GM12878 (cell line): ENCODE data around the gene DPEP1. TPM values are rescaled to one million over a fixed set of nuclear protein-coding genes. Genes with fewer than 3 reads are reported as not detected.

Experiments
- ATAC-seq: fragments of 200-7000 bp; cut with Tn5 transposase; 3 replicates; pipeline ENCODE4 v1.9.1; 2020; ENCODE audit warnings: mild to moderate bottlenecking, moderate library complexity
- BruUV-seq: library from RNA; stranded (reverse); fragments of 400-500 nt; replicated peaks from 2 replicates; lab custom pipeline; 2021; lab: Mats Ljungman, UMichigan
- CTCF ChIA-PET: fragments of 300-600 bp; sonication (Branson Sonifier 250); formaldehyde crosslinking; extraction: SDS; loops from one replicate; lab custom pipeline; 2021; ENCODE audit warnings: inconsistent platforms; lab: Yijun Ruan, JAX
- POLR2A ChIA-PET: fragments of 350-600 bp; formaldehyde crosslinking; extraction: SDS; loops from one replicate; lab custom pipeline; 2021; ENCODE audit warnings: inconsistent platforms; lab: Charles Lee
- RAD21 ChIA-PET: fragments of 300-600 bp; sonication (Branson Sonifier 250); formaldehyde crosslinking; loops from one replicate; lab custom pipeline; 2023; ENCODE audit warnings: antibody characterized with exemption; ENCODE audit not compliant: unreplicated experiment; lab: Charles Lee
- SMC1A ChIA-PET: fragments of 300-600 bp; sonication (Branson Sonifier 250); formaldehyde crosslinking; loops from one replicate; lab custom pipeline; 2023; ENCODE audit not compliant: unreplicated experiment, uncharacterized antibody; lab: Charles Lee
- DNase-seq: peaks from one replicate; pipeline ENCODE4 v3.0.0-alpha.2; 2011; ENCODE audit warnings: low read depth, low spot score
- FAIRE-seq: peaks from 3 replicates; lab custom pipeline; 2011; peaks lifted over from hg19 to GRCh38; lab: Jason Lieb, UNC
- H2AFZ ChIP-seq: 2 replicates; pipeline ENCODE4 v1.6.0; 2011; ENCODE audit warnings: low read depth, low read length, control low read depth; ENCODE audit not compliant: control insufficient read depth
- H3K27ac ChIP-seq: 2 replicates; pipeline ENCODE4 v1.5.1; 2011; ENCODE audit warnings: control low read depth; ENCODE audit not compliant: control insufficient read depth, insufficient read depth
- H3K27me3 ChIP-seq, 2 experiments: replicated peaks in 1 of 2; 2 replicates each; pipeline versions ENCODE4 v1.6.0 to v1.6.1; 2011; ENCODE audit warnings: low read length in 1 of 2; ENCODE audit not compliant: control insufficient read depth in 2 of 2, insufficient read depth in 2 of 2
- H3K36me3 ChIP-seq, 2 experiments: 2 replicates each; pipeline ENCODE4 v1.5.1; 2011; ENCODE audit warnings: low read length in 1 of 2; ENCODE audit not compliant: control insufficient read depth in 2 of 2, insufficient read depth in 2 of 2
- H3K4me1 ChIP-seq: 2 replicates; pipeline ENCODE4 v1.6.1; 2011; ENCODE audit warnings: mild to moderate bottlenecking, low read length, moderate library complexity, mixed read lengths; ENCODE audit not compliant: control insufficient read depth, insufficient read depth
- H3K4me2 ChIP-seq: 2 replicates; pipeline ENCODE4 v1.6.0; 2011; ENCODE audit warnings: control low read depth; ENCODE audit not compliant: control insufficient read depth, insufficient read depth
- H3K4me3 ChIP-seq: fragments of 200-600 bp; sonication (generic); 2 replicates; pipeline ENCODE4 v1.5.1; 2016
- H3K79me2 ChIP-seq: 2 replicates; pipeline ENCODE4 v1.6.0; 2011; ENCODE audit warnings: low read length; ENCODE audit not compliant: control insufficient read depth, insufficient read depth
- H3K9ac ChIP-seq: 2 replicates; pipeline ENCODE4 v1.8.0; 2011; ENCODE audit warnings: low read length, control low read depth, mixed read lengths; ENCODE audit not compliant: control insufficient read depth, insufficient read depth
- H3K9me3 ChIP-seq: replicated peaks from 3 replicates; pipeline ENCODE4 v1.5.1; 2011; ENCODE audit warnings: mild to moderate bottlenecking, low read length; ENCODE audit not compliant: control insufficient read depth, insufficient read depth
- H4K20me1 ChIP-seq: 2 replicates; pipeline ENCODE4 v1.6.0; 2011; ENCODE audit not compliant: control insufficient read depth, insufficient read depth
- BMI1 ChIP-seq: fragments of 450-650 bp; IDR thresholded peaks from 2 replicates; pipeline ENCODE4 v1.6.1; 2016; ENCODE audit warnings: mild to moderate bottlenecking, moderate library complexity, borderline replicate concordance
- CEBPB ChIP-seq, 2 experiments: fragments of 150-350 bp in 1 of 2; IDR thresholded peaks; 2 replicates each; pipeline ENCODE4 v1.6.1; 2012 to 2014; ENCODE audit warnings: low read depth in 2 of 2, low read length in 2 of 2, borderline replicate concordance in 1 of 2, inconsistent platforms in 1 of 2
- CHD1 ChIP-seq: IDR thresholded peaks from 2 replicates; pipeline ENCODE4 v1.6.1; 2012; ENCODE audit warnings: low read depth, low read length, improper control_type of control experiment
- DPF2 ChIP-seq: fragments of 450-650 bp; IDR thresholded peaks from 2 replicates; pipeline ENCODE4 v1.6.1; 2017; ENCODE audit warnings: mild to moderate bottlenecking
- E2F8 ChIP-seq: fragments of 450-650 bp; IDR thresholded peaks from 2 replicates; pipeline ENCODE4 v1.6.1; 2018; ENCODE audit warnings: mild to moderate bottlenecking, low read depth, moderate library complexity; ENCODE audit not compliant: partially characterized antibody
- IRF5 ChIP-seq: fragments of 450-650 bp; IDR thresholded peaks from 2 replicates; pipeline ENCODE4 v1.6.1; 2017; ENCODE audit warnings: borderline replicate concordance
- NBN ChIP-seq: fragments of 450-650 bp; IDR thresholded peaks from 2 replicates; pipeline ENCODE4 v1.6.1; 2016
- PBX3 ChIP-seq: IDR thresholded peaks from 2 replicates; pipeline ENCODE4 v1.6.1; 2011; ENCODE audit warnings: mild to moderate bottlenecking, low read depth, low read length, moderate library complexity; ENCODE audit not compliant: insufficient replicate concordance
- POLR2AphosphoS2 ChIP-seq: IDR thresholded peaks from 2 replicates; pipeline ENCODE4 v1.6.1; 2011; ENCODE audit warnings: low read depth, mild to moderate bottlenecking, low read length, improper control_type of control experiment, moderate library complexity
- STAT1 ChIP-seq: fragments of 450-650 bp; conservative IDR thresholded peaks from 2 replicates; pipeline ENCODE4 v1.6.1; 2014; ENCODE audit warnings: antibody characterized with exemption, mild to moderate bottlenecking
- YBX1 ChIP-seq: fragments of 450-650 bp; IDR thresholded peaks from 2 replicates; pipeline ENCODE4 v1.6.1; 2016; ENCODE audit warnings: antibody characterized with exemption
- ZBTB4 ChIP-seq: fragments of 450-650 bp; formaldehyde crosslinking; IDR thresholded peaks from 2 replicates; pipeline ENCODE4 v1.4.0; 2022; ENCODE audit warnings: mild to moderate bottlenecking, moderate library complexity
- WGBS: methylation state at CpG from one replicate; pipeline ENCODE4 v1.1.6; 2016; ENCODE audit warnings: low lambda C conversion rate; ENCODE audit not compliant: insufficient replicate concordance, insufficient coverage; ENCODE audit errors: missing lambda C conversion rate; 5-methylcytosine and 5-hydroxymethylcytosine counted together
- in situ Hi-C: fragments of 300-500 bp; cut with MboI; formaldehyde crosslinking; loops from 9 replicates; pipeline ENCODE4 v1.14.3; 2018; ENCODE audit warnings: mixed read lengths
- intact Hi-C: fragments of 100-400 bp; cut with micrococcal nuclease; formaldehyde crosslinking; loops from one replicate; pipeline ENCODE4 v1.14.2; 2022; ENCODE audit not compliant: unreplicated experiment
- polyA plus RNA-seq, 11 experiments: library from polyadenylated mRNA; depleted of rRNA in 4 of 11; unstranded in 6 of 11; stranded (reverse) in 5 of 11; fragments of >200 nt; fragmentation: Nextera tagmentation in 4 of 11; fragmentation: Illumina TruSeq in 1 of 11; extraction: Ambion mirVana in 4 of 11; extraction: Trizol in 1 of 11; gene quantifications; 1 replicate in 1 of 11; 2 replicates in 10 of 11; pipeline versions ENCODE4 v1.2.1 to v1.2.3, GENCODE V29; 2011 to 2016; ENCODE audit warnings: inconsistent platforms in 2 of 11, missing spikeins in 2 of 11, low read depth in 1 of 11
- total RNA-seq, 4 experiments: library from RNA; depleted of rRNA in 3 of 4; stranded (reverse); fragments of >200 nt in 3 of 4; fragmentation: Illumina TruSeq in 1 of 4; extraction: Trizol in 1 of 4; gene quantifications; 2 replicates each; pipeline versions ENCODE4 v1.2.1 to v1.2.3, GENCODE V29; 2013 to 2021

The DPEP1 gene
- total and polyA plus RNA-seq, 10 of the 15 experiments (the other 5 are each of a cell fraction or from before 2014, with no cell fraction given), result not detected

- no peak for TF ChIP-seq E2F8
- TF ChIP-seq CHD1, result no peak
- no peak for TF ChIP-seq IRF5
- TF ChIP-seq POLR2AphosphoS2, result no peak
- no peak for TF ChIP-seq BMI1
- no peak for TF ChIP-seq STAT1
Measured at GRCh38 chr16:89596061-89596689, 17.3 kb upstream of the DPEP1 start (continued).

- Histone ChIP-seq H3K9me3 (no peaks in the 10 kb centered on the region), H3K27me3 (no peaks in the 10 kb centered on the region), H3K79me2 (no peaks in the 10 kb centered on the region), H3K9ac (no peak overlapping the region), H3K4me1 (no peaks in the 10 kb centered on the region), H3K4me3 (no peak overlapping the region), H3K36me3 (no peaks in the 10 kb centered on the region; a peak in 1 of 4 replicates), H2AFZ (no peak overlapping the region), H3K27ac (no peak overlapping the region), H4K20me1 (no peaks in the 10 kb centered on the region), H3K4me2 (no peak overlapping the region)
- no TSS peak for BruUV-seq
- intact Hi-C loops, result no loop called here
- ChIA-PET SMC1A (no interaction called here), RAD21 (no interaction called here), CTCF (no interaction called here), POLR2A (no interaction called here)
- 61% methylated on average over 19 of the region's 19 CpGs for WGBS
- DNase-seq (no peak), FAIRE-seq (no peak), ATAC-seq (no peak)
- in situ Hi-C loops, result no loop called here
- TF ChIP-seq POLR2AphosphoS2, result no peak
- TF ChIP-seq CEBPB (IDR thresholded peaks at IDR 0.05; ENCODE audit: borderline replicate concordance in 1 of 2, low read depth in 2 of 2, low read length in 2 of 2), result no peak
- TF ChIP-seq DPF2, result no peak
- TF ChIP-seq YBX1, result no peak
- TF ChIP-seq ZBTB4 (CRISPR knock-in tag), result no peak
- TF ChIP-seq NBN, result no peak
- no peak for TF ChIP-seq PBX3
Measured at GRCh38 chr16:89596957-89597649, 16.3 kb upstream of the DPEP1 start.
